HCEC 1CT (cell line): ENCODE results near the gene FSCN2.
A peak's percentile ranks its signal among the peaks of the same experiment; 100 is the strongest.

Experiments
- DNase-seq: peaks from one replicate; pipeline ENCODE4 v3.0.0-alpha.2; 2017

The FSCN2 gene

GRCh38 chr17:81527591-81528383 lies at the start of gene FSCN2:
TSS of gene FSCN2 (plus strand) at chr17:81528377. CDS start at chr17:81528532, 155 bp downstream.
- no peak for DNase-seq

- no peak for DNase-seq
Observed at GRCh38 chr17:81479175-81480071, 48.8 kb upstream of the FSCN2 start.

DNA sequence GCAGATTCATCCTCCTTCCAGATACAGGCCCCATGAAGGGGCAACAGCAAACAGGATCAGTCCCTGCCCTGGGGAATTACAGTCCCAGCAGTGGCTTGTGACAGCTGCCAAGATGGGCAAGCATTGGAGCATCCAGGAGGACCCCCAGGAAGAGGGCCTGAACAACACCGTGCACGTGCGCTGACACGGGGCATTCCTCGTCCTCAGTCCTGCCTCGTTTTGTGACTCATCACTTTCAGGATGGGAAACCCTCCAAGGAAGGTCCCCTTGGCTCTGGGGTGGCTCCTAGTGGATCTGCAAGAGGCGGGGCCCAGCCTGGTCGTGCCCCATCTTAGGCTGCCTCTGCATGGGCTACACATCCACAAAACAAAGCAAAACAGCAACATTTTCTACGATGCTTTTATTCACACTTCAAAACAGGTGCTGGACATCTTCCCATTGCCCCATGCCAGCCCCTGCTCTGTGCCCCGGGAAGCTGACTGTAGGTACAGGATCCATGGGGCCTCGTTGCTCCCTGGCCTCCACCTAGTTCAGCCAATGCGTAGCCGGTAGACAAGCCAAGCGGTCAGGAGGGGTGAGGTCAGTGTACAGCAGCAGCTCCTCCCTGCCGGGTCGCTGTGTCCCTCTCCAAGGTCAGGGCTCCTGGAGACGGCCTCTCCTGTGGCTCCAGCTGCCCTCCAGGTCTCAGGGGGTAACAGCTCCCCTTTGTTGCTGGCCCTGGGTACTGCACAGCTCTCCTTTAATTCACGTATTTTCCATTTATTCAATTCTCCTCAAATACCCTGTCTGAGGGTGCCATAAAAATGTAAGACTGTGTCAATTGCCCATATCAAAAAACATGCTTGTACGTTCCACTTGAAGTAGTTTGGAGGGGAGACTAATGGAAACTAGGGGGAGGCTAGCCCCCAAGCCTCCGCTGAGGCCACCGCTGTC lies 47.8 kb upstream of the FSCN2 start:
- peak; percentile 39 for DNase-seq

- DNase-seq = no peak
Observed at GRCh38 chr17:81481073-81481799, 46.9 kb upstream of the FSCN2 start.

- no peak for DNase-seq
Observed at GRCh38 chr17:81481815-81482505, 46.2 kb upstream of the FSCN2 start.

DNA sequence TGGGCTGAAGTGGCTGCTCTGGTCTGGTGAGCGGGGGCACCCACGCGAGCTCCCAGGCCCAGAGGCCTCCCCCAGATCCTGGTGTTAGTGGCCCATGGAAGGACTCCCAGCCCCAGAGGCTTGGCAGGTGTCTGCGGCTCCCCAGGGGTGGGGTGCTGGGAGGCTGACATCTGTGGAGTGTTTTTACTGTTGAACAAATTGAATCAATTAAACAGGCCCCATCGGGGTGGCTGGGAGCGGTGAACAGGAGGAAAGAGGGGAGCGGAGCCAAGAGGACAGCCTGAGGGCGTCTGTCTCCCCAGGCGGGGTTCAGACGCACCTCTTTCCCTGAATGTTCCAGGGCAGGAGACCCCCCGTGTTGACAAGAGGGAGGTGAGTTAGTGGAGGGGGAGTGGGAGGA lies 45.5 kb upstream of the FSCN2 start:
- DNase-seq = no peak

- no peak for DNase-seq
Observed at GRCh38 chr17:81483085-81483861, 44.9 kb upstream of the FSCN2 start.

GRCh38 chr17:81483862-81484194 lies 44.3 kb upstream of the FSCN2 start:
- DNase-seq = no peak

DNA sequence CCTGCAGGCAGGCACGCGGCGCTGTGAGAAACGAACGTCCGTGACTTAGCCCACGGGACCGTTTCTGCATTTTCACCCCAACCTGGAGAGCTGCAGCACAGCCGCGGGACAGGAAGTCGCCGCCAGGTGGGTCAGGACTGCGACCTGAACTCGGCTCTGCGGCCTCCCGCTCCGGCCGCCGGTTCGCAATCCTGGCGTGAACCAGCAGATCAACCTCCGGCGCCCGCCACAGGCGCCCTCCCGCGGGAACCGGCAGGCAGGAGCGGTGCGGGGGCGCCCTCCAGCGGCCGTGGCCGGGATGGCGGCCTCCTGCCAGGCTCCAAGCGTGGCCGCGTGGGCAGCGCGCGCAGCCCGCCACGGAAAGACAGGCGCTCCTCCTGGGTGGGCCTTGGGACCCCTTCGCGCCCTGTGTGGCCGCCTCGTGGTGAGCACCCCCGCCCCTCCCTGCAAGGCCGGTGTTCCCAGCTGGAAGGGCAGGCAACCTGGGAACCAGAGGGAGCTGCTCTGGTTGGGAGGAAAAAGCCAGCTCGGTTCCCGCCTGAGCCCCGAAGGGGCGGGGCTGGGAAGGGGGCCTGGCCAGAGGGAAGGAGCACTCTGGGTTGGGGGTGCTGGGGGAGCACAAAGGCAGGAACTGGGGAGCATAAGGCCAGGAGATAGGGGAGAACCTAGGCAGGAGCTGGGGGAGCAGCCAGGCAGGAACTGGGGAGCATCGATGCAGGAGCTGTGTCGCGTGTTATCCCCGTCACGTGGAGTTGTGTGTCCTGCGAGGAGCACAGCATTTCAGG lies 43.8 kb upstream of the FSCN2 start:
- peak; percentile 75 for DNase-seq

GRCh38 chr17:81486199-81486810 lies 41.9 kb upstream of the FSCN2 start:
- DNase-seq = no peak

GRCh38 chr17:81487089-81487486 lies 41.1 kb upstream of the FSCN2 start:
- DNase-seq = no peak

GRCh38 chr17:81487487-81488275 lies 40.5 kb upstream of the FSCN2 start:
- DNase-seq = peak; percentile 65

GRCh38 chr17:81488276-81488860 lies 39.8 kb upstream of the FSCN2 start:
- DNase-seq = no peak

- DNase-seq = no peak
Observed at GRCh38 chr17:81489012-81489997, 38.9 kb upstream of the FSCN2 start.

- DNase-seq = no peak
Observed at GRCh38 chr17:81489998-81490992, 37.9 kb upstream of the FSCN2 start.

DNA sequence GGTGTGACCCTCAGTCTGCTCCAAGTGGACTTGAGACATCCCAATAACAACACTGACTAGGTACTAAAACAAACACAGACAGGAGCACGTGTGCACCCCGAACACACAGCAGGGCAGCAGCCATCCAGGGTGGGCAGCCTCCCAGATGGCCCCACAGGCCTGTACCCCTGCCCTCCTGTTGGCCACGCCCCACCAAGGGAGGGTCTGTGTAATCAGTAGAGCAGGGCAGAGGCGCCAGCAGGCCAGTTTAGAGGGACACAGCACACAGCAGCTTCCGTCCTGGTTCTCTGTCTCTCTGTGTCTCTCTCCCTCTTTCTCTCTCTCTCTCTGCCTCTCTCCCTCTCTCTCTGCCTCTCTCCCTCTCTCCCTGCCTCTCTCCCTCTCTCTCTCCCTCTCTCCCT lies 37.0 kb upstream of the FSCN2 start:
- DNase-seq = no peak
